Measurements from ENCODE around the gene SIK2. TPM values are rescaled to one million over a fixed set of nuclear protein-coding genes. Genes with fewer than 3 reads are reported as not detected.

Gene SIK2
- total and polyA plus RNA-seq, 9 of the 15 experiments (the other 6 are each of a cell fraction or from before 2014, with no cell fraction given), result 0.74 to 11.6 (median 3.8) TPM

GRCh38 chr11:111601979-111602864 is at the start of gene SIK2 (continued):
- TF ChIP-seq ZNF124 (CRISPR knock-in tag; IDR thresholded peaks at IDR 0.05) (no peak), POLR2H (tag; IDR thresholded peaks at IDR 0.05; ENCODE audit: low read depth) (no peak), MAX (CRISPR knock-in tag; IDR thresholded peaks at IDR 0.05) (peak; percentile 85), ZNF263 (CRISPR knock-in tag; IDR thresholded peaks at IDR 0.05; ENCODE audit: borderline replicate concordance) (peak; percentile 47; the same call in 1 of the 2 replicates), ARID2 (IDR thresholded peaks at IDR 0.05) (peak; percentile 87), TCF3 (CRISPR knock-in tag; IDR thresholded peaks at IDR 0.05) (peak; percentile 48), GABPB1 (CRISPR knock-in tag; IDR thresholded peaks at IDR 0.05) (peak; percentile 81), PCBP2 (IDR thresholded peaks at IDR 0.05; ENCODE audit: low read depth, low read length, poor library complexity, severe bottlenecking) (no peak), LEF1 (IDR thresholded peaks at IDR 0.05) (no peak), IRF9 (tag; IDR thresholded peaks at IDR 0.05) (no peak), SMAD1 (IDR thresholded peaks at IDR 0.05; ENCODE audit: low read depth, low read length, partially characterized antibody) (no peak), BMI1 (IDR thresholded peaks at IDR 0.05; ENCODE audit: low read length) (0 out of 2 replicates have a peak, but pooled peaks have one; percentile 36), ZNF584 (CRISPR knock-in tag; IDR thresholded peaks at IDR 0.05; ENCODE audit: low read depth) (no peak), MGA (IDR thresholded peaks at IDR 0.05) (no peak; the same call in none of the 2 replicates), NCOA4 (IDR thresholded peaks at IDR 0.05; ENCODE audit: partially characterized antibody) (no peak)
